ENCODE measurements around the gene PPARD.

GRCh38 chr6:35305117-35305516, 37.2 kb upstream of the PPARD start:
- TF ChIP-seq, protein P1, sequence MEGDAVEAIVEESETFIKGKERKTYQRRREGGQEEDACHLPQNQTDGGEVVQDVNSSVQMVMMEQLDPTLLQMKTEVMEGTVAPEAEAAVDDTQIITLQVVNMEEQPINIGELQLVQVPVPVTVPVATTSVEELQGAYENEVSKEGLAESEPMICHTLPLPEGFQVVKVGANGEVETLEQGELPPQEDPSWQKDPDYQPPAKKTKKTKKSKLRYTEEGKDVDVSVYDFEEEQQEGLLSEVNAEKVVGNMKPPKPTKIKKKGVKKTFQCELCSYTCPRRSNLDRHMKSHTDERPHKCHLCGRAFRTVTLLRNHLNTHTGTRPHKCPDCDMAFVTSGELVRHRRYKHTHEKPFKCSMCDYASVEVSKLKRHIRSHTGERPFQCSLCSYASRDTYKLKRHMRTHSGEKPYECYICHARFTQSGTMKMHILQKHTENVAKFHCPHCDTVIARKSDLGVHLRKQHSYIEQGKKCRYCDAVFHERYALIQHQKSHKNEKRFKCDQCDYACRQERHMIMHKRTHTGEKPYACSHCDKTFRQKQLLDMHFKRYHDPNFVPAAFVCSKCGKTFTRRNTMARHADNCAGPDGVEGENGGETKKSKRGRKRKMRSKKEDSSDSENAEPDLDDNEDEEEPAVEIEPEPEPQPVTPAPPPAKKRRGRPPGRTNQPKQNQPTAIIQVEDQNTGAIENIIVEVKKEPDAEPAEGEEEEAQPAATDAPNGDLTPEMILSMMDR (IDR thresholded peaks at IDR 0.05), result no peak
- TF ChIP-seq POLR2AphosphoS5 (IDR thresholded peaks at IDR 0.05), result no peak
